T47D (cell line): Measurements from ENCODE around the gene RACK1.

ENCODE experiments used
- DNase-seq, 2 experiments: peaks; one replicate each; pipeline versions ENCODE4 v3.0.0 to v3.0.0-alpha.2; 2011 to 2012; ENCODE audit warnings: low read depth in 1 of 2, low spot score in 1 of 2
- JUND ChIP-seq: IDR thresholded peaks from 2 replicates; pipeline ENCODE4 v1.6.1; 2012; ENCODE audit warnings: low read depth
- in situ Hi-C: cut with HindIII; loops from 2 replicates; pipeline ENCODE4 v1.10.0; 2016; ENCODE audit warnings: low sequenced_read_pairs, low pct_unique_long_range_greater_than_20kb

The RACK1 gene

GRCh38 chr5:181197326-181197951 is 46.3 kb downstream of the RACK1 start:
- no peak for TF ChIP-seq JUND
- in situ Hi-C loops = no loop called here
- no peak for DNase-seq

GRCh38 chr5:181195249-181195761 is 48.4 kb downstream of the RACK1 start:
- in situ Hi-C loops = no loop called here
- DNase-seq = no peak
- TF ChIP-seq JUND = no peak

- no peak for DNase-seq
- TF ChIP-seq JUND = no peak
- in situ Hi-C loops = no loop called here
Measured at GRCh38 chr5:181194489-181195248, 49.0 kb downstream of the RACK1 start.

- in situ Hi-C loops = no loop called here
- DNase-seq = no peak
- no peak for TF ChIP-seq JUND
Measured at GRCh38 chr5:181193656-181194055, 50.0 kb downstream of the RACK1 start.

GRCh38 chr5:181192337-181193046 is 51.2 kb downstream of the RACK1 start:
- in situ Hi-C loops = no loop called here
- TF ChIP-seq JUND = no peak
- DNase-seq = no peak

- in situ Hi-C loops = no loop called here
- peak; percentile 86 to 95 for DNase-seq
- TF ChIP-seq JUND = no peak
Measured at GRCh38 chr5:181191526-181192336, 52.0 kb downstream of the RACK1 start.

GRCh38 chr5:181190711-181191525 is 52.8 kb downstream of the RACK1 start:
- in situ Hi-C loops = no loop called here
- DNase-seq = peak in 1 of 2 experiments; percentile 51
- no peak for TF ChIP-seq JUND

- in situ Hi-C loops = no loop called here
- DNase-seq = no peak
- no peak for TF ChIP-seq JUND
Measured at GRCh38 chr5:181189962-181190710, 53.6 kb downstream of the RACK1 start.

GRCh38 chr5:181189363-181189961 is 54.2 kb downstream of the RACK1 start:
- in situ Hi-C loops = no loop called here
- DNase-seq = no peak
- TF ChIP-seq JUND = no peak

- in situ Hi-C loops = no loop called here
- peak in 1 of 2 experiments; percentile 80 for DNase-seq
- TF ChIP-seq JUND = no peak
Measured at GRCh38 chr5:181188700-181189362, 54.9 kb downstream of the RACK1 start.
